K562 (cell line): ENCODE results near the gene DCHS2. TPM values are rescaled to one million over a fixed set of nuclear protein-coding genes. Genes with fewer than 3 reads are reported as not detected.

Source experiments
- CC2D1A ChIP-seq: fragments of 450-650 bp; IDR thresholded peaks from 2 replicates; pipeline ENCODE4 v1.6.1; 2017; ENCODE audit warnings: mild to moderate bottlenecking
- JUND ChIP-seq, 2 experiments: IDR thresholded peaks; 2 replicates in 1 of 2; 3 replicates in 1 of 2; pipeline ENCODE4 v1.6.1; 2011; ENCODE audit warnings: borderline replicate concordance in 2 of 2, low read depth in 2 of 2, low read length in 2 of 2, improper control_type of control experiment in 1 of 2, missing biosample characterization in 1 of 2, missing genetic modification characterization in 1 of 2, missing genetic modification reagents in 1 of 2
- LARP7 ChIP-seq: fragments of 450-650 bp; IDR thresholded peaks from 2 replicates; pipeline ENCODE4 v1.6.1; 2016
- POLR2B ChIP-seq: fragments of 450-650 bp; IDR thresholded peaks from 2 replicates; pipeline ENCODE4 v1.6.1; 2018; ENCODE audit warnings: low read depth; ENCODE audit not compliant: partially characterized antibody
- SRSF3 ChIP-seq: fragments of 200-400 bp; formaldehyde crosslinking; IDR thresholded peaks from 2 replicates; pipeline ENCODE4 v1.6.1; 2016; ENCODE audit warnings: mild to moderate bottlenecking, low read length, moderate library complexity; ENCODE audit not compliant: insufficient read depth
- SRSF7 ChIP-seq: fragments of 200-400 bp; formaldehyde crosslinking; optimal IDR thresholded peaks from 2 replicates; pipeline ENCODE3; 2017; ENCODE audit warnings: mild to moderate bottlenecking, low read depth, low read length
- ZNF766 ChIP-seq: fragments of 200-800 bp; sonication (Bioruptor generic); conservative IDR thresholded peaks from 2 replicates; pipeline ENCODE4 v1.6.1; 2016; ENCODE audit warnings: missing genetic modification characterization, missing compliant biosample characterization
- polyA plus RNA-seq, 8 experiments: library from polyadenylated mRNA; depleted of rRNA in 4 of 8; stranded (reverse) in 5 of 8; unstranded in 3 of 8; fragments of >200 nt; fragmentation: Nextera tagmentation in 2 of 8; fragmentation: Illumina TruSeq in 1 of 8; extraction: Ambion mirVana in 2 of 8; extraction: Trizol in 1 of 8; gene quantifications; 2 replicates each; pipeline versions ENCODE4 v1.2.1 to v1.2.3, GENCODE V29; 2011 to 2014; ENCODE audit warnings: inconsistent platforms in 1 of 8, missing spikeins in 1 of 8
- total RNA-seq, 7 experiments: library from RNA; depleted of rRNA in 6 of 7; stranded (reverse); fragments of >200 nt in 6 of 7; fragmentation: Illumina TruSeq in 2 of 7; extraction: Trizol in 2 of 7; gene quantifications; 2 replicates each; pipeline versions ENCODE4 v1.2.1 to v1.2.3, GENCODE V29; 2011 to 2021; ENCODE audit warnings: low replicate concordance in 1 of 7
- TF ChIP-seq, protein P1 (sequence below): sonication (generic); formaldehyde crosslinking; IDR thresholded peaks from 2 replicates; pipeline ENCODE4 v1.8.1; 2023; ENCODE audit warnings: mild to moderate bottlenecking, missing genetic modification reagents
- TF ChIP-seq, protein P2 (sequence below): sonication (generic); formaldehyde crosslinking; IDR thresholded peaks from 2 replicates; pipeline ENCODE4 v1.8.1; 2022; ENCODE audit warnings: missing genetic modification reagents
- TF ChIP-seq, protein P3 (sequence below): fragments of 250-450 bp; sonication (Bioruptor Pico); IDR thresholded peaks from 2 replicates; pipeline ENCODE4 v1.5.0; 2020; ENCODE audit warnings: mild to moderate bottlenecking
- TF ChIP-seq, protein P4 (sequence below): fragments of 450-650 bp; IDR thresholded peaks from 2 replicates; pipeline ENCODE4 v1.6.1; 2017; ENCODE audit warnings: antibody characterized with exemption

Gene DCHS2
- total and polyA plus RNA-seq, 9 of the 15 experiments (the other 6 are each of a cell fraction or from before 2014, with no cell fraction given), result 0.49 to 7.1 (median 5.3) TPM

GRCh38 chr4:154183264-154183663 is 308.3 kb downstream of the DCHS2 start (continued):
- TF ChIP-seq, protein P1, sequence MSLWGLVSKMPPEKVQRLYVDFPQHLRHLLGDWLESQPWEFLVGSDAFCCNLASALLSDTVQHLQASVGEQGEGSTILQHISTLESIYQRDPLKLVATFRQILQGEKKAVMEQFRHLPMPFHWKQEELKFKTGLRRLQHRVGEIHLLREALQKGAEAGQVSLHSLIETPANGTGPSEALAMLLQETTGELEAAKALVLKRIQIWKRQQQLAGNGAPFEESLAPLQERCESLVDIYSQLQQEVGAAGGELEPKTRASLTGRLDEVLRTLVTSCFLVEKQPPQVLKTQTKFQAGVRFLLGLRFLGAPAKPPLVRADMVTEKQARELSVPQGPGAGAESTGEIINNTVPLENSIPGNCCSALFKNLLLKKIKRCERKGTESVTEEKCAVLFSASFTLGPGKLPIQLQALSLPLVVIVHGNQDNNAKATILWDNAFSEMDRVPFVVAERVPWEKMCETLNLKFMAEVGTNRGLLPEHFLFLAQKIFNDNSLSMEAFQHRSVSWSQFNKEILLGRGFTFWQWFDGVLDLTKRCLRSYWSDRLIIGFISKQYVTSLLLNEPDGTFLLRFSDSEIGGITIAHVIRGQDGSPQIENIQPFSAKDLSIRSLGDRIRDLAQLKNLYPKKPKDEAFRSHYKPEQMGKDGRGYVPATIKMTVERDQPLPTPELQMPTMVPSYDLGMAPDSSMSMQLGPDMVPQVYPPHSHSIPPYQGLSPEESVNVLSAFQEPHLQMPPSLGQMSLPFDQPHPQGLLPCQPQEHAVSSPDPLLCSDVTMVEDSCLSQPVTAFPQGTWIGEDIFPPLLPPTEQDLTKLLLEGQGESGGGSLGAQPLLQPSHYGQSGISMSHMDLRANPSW (CRISPR knock-in tag), result no peak
- no peak for TF ChIP-seq SRSF7
- TF ChIP-seq ZNF766 (CRISPR knock-in tag), result no peak
- TF ChIP-seq JUND (IDR thresholded peaks at IDR 0.05; ENCODE audit: borderline replicate concordance, low read depth, low read length), result no peak
- no peak for TF ChIP-seq JUND (tag; IDR thresholded peaks at IDR 0.05; ENCODE audit: borderline replicate concordance, low read depth, low read length)
- TF ChIP-seq, protein P2, sequence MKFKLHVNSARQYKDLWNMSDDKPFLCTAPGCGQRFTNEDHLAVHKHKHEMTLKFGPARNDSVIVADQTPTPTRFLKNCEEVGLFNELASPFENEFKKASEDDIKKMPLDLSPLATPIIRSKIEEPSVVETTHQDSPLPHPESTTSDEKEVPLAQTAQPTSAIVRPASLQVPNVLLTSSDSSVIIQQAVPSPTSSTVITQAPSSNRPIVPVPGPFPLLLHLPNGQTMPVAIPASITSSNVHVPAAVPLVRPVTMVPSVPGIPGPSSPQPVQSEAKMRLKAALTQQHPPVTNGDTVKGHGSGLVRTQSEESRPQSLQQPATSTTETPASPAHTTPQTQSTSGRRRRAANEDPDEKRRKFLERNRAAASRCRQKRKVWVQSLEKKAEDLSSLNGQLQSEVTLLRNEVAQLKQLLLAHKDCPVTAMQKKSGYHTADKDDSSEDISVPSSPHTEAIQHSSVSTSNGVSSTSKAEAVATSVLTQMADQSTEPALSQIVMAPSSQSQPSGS (CRISPR knock-in tag), result no peak
- no peak for TF ChIP-seq CC2D1A
- TF ChIP-seq LARP7, result no peak
- TF ChIP-seq, protein P3, sequence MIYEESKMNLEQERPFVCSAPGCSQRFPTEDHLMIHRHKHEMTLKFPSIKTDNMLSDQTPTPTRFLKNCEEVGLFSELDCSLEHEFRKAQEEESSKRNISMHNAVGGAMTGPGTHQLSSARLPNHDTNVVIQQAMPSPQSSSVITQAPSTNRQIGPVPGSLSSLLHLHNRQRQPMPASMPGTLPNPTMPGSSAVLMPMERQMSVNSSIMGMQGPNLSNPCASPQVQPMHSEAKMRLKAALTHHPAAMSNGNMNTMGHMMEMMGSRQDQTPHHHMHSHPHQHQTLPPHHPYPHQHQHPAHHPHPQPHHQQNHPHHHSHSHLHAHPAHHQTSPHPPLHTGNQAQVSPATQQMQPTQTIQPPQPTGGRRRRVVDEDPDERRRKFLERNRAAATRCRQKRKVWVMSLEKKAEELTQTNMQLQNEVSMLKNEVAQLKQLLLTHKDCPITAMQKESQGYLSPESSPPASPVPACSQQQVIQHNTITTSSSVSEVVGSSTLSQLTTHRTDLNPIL, result no peak
- TF ChIP-seq SRSF3, result no peak
- TF ChIP-seq, protein P4, sequence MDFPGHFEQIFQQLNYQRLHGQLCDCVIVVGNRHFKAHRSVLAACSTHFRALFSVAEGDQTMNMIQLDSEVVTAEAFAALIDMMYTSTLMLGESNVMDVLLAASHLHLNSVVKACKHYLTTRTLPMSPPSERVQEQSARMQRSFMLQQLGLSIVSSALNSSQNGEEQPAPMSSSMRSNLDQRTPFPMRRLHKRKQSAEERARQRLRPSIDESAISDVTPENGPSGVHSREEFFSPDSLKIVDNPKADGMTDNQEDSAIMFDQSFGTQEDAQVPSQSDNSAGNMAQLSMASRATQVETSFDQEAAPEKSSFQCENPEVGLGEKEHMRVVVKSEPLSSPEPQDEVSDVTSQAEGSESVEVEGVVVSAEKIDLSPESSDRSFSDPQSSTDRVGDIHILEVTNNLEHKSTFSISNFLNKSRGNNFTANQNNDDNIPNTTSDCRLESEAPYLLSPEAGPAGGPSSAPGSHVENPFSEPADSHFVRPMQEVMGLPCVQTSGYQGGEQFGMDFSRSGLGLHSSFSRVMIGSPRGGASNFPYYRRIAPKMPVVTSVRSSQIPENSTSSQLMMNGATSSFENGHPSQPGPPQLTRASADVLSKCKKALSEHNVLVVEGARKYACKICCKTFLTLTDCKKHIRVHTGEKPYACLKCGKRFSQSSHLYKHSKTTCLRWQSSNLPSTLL, result no peak
- TF ChIP-seq POLR2B, result no peak

Other genes with a start within 250 kb of the DCHS2 start
- 48.0 and 53.1 TPM in 2 replicates for gene PLRG1, start 58.6 kb upstream of the DCHS2 start, total RNA-seq (2014; rRNA removed)
- 120 and 142 TPM in 2 replicates for gene PLRG1, start 58.6 kb upstream of the DCHS2 start, total RNA-seq (2014; rRNA removed; fragmentation: Illumina TruSeq; extraction: Trizol)
- gene PLRG1, start 58.6 kb upstream of the DCHS2 start, total RNA-seq (2015; rRNA removed; fragmentation: Illumina TruSeq; extraction: Trizol), result 67.3 and 68.9 TPM in 2 replicates
- gene PLRG1, start 58.6 kb upstream of the DCHS2 start, total RNA-seq (2021), result 121 and 122 TPM in 2 replicates
- gene PLRG1, start 58.6 kb upstream of the DCHS2 start, polyA plus RNA-seq (2011; rRNA removed), result 141 and 204 TPM in 2 replicates
- gene PLRG1, start 58.6 kb upstream of the DCHS2 start, polyA plus RNA-seq (2014; fragmentation: Illumina TruSeq; extraction: Trizol), result 114 and 116 TPM in 2 replicates
- 100 to 1,000 TPM; 218 to 248 TPM for gene PLRG1, start 58.6 kb upstream of the DCHS2 start, polyA plus RNA-seq (2014; fragmentation: Nextera tagmentation; extraction: Ambion mirVana)
- gene PLRG1, start 58.6 kb upstream of the DCHS2 start, polyA plus RNA-seq (2014; rRNA removed), result 107 and 118 TPM in 2 replicates
- not detected in 2 replicates for gene FGB, start 71.2 kb upstream of the DCHS2 start, total RNA-seq (2014; rRNA removed)
- gene FGB, start 71.2 kb upstream of the DCHS2 start, total RNA-seq (2014; rRNA removed; fragmentation: Illumina TruSeq; extraction: Trizol), result not detected in 2 replicates
- not detected in 2 replicates for gene FGB, start 71.2 kb upstream of the DCHS2 start, total RNA-seq (2015; rRNA removed; fragmentation: Illumina TruSeq; extraction: Trizol)
- 1.9 and 2.5 TPM in 2 replicates for gene FGB, start 71.2 kb upstream of the DCHS2 start, total RNA-seq (2021)
- not detected in 2 replicates for gene FGB, start 71.2 kb upstream of the DCHS2 start, polyA plus RNA-seq (2011; rRNA removed)
- gene FGB, start 71.2 kb upstream of the DCHS2 start, polyA plus RNA-seq (2014; fragmentation: Illumina TruSeq; extraction: Trizol), result not detected in 2 replicates
- under 1 TPM; 0.07 to 0.13 TPM for gene FGB, start 71.2 kb upstream of the DCHS2 start, polyA plus RNA-seq (2014; fragmentation: Nextera tagmentation; extraction: Ambion mirVana)
- gene FGB, start 71.2 kb upstream of the DCHS2 start, polyA plus RNA-seq (2014; rRNA removed), result not detected in 2 replicates
- not detected in 2 replicates for gene FGA, start 98.9 kb upstream of the DCHS2 start, total RNA-seq (2014; rRNA removed)
- not detected in 2 replicates for gene FGA, start 98.9 kb upstream of the DCHS2 start, total RNA-seq (2014; rRNA removed; fragmentation: Illumina TruSeq; extraction: Trizol)
- not detected in 2 replicates for gene FGA, start 98.9 kb upstream of the DCHS2 start, total RNA-seq (2015; rRNA removed; fragmentation: Illumina TruSeq; extraction: Trizol)
- gene FGA, start 98.9 kb upstream of the DCHS2 start, total RNA-seq (2021), result 2.5 and 3.4 TPM in 2 replicates
- 0.08 TPM in 1 of 2 replicates, not detected in the other for gene FGA, start 98.9 kb upstream of the DCHS2 start, polyA plus RNA-seq (2011; rRNA removed)
- gene FGA, start 98.9 kb upstream of the DCHS2 start, polyA plus RNA-seq (2014; fragmentation: Illumina TruSeq; extraction: Trizol), result 0.06 TPM in 1 of 2 replicates, not detected in the other
- under 1 TPM in 1 of 2 experiments, not detected in 1; 0.04 TPM for gene FGA, start 98.9 kb upstream of the DCHS2 start, polyA plus RNA-seq (2014; fragmentation: Nextera tagmentation; extraction: Ambion mirVana)
- not detected in 2 replicates for gene FGA, start 98.9 kb upstream of the DCHS2 start, polyA plus RNA-seq (2014; rRNA removed)
- 0.45 TPM in 1 of 2 replicates, not detected in the other for gene FGG, start 120.9 kb upstream of the DCHS2 start, total RNA-seq (2014; rRNA removed)
- gene FGG, start 120.9 kb upstream of the DCHS2 start, total RNA-seq (2014; rRNA removed; fragmentation: Illumina TruSeq; extraction: Trizol), result 0.33 TPM in 1 of 2 replicates, not detected in the other
- not detected in 2 replicates for gene FGG, start 120.9 kb upstream of the DCHS2 start, total RNA-seq (2015; rRNA removed; fragmentation: Illumina TruSeq; extraction: Trizol)
- gene FGG, start 120.9 kb upstream of the DCHS2 start, total RNA-seq (2021), result 1.9 and 2.2 TPM in 2 replicates
- 0.08 and 0.24 TPM in 2 replicates for gene FGG, start 120.9 kb upstream of the DCHS2 start, polyA plus RNA-seq (2011; rRNA removed)
- gene FGG, start 120.9 kb upstream of the DCHS2 start, polyA plus RNA-seq (2014; fragmentation: Illumina TruSeq; extraction: Trizol), result 0.12 TPM in 1 of 2 replicates, not detected in the other
- under 1 TPM; 0.34 to 0.41 TPM for gene FGG, start 120.9 kb upstream of the DCHS2 start, polyA plus RNA-seq (2014; fragmentation: Nextera tagmentation; extraction: Ambion mirVana)
- 0.27 TPM in 1 of 2 replicates, not detected in the other for gene FGG, start 120.9 kb upstream of the DCHS2 start, polyA plus RNA-seq (2014; rRNA removed)